Endothelial cell (in vitro differentiated cells): Measurements from ENCODE around the gene ANKRD61. TPM values are rescaled to one million over a fixed set of nuclear protein-coding genes. Genes with fewer than 3 reads are reported as not detected.
"Not testable (repeated sequence)": the region's sequence is repeated elsewhere in the genome, so short reads cannot be mapped to it uniquely, and the experiment has no call there.

Source experiments
- DNase-seq: peaks from one replicate; pipeline ENCODE4 v3.0.0; 2021; ENCODE audit warnings: low spot score
- H3K27ac Mint-ChIP-seq: one replicate; pipeline ENCODE4 v1.8.0; 2021; ENCODE audit warnings: mixed read lengths, inconsistent platforms; ENCODE audit not compliant: unreplicated experiment
- H3K27me3 Mint-ChIP-seq: one replicate; pipeline ENCODE4 v1.8.0; 2021; ENCODE audit warnings: mild to moderate bottlenecking, moderate library complexity, mixed read lengths, inconsistent platforms; ENCODE audit not compliant: unreplicated experiment
- H3K36me3 Mint-ChIP-seq: one replicate; pipeline ENCODE4 v1.8.0; 2021; ENCODE audit warnings: mild to moderate bottlenecking, low read depth, mixed read lengths, inconsistent platforms; ENCODE audit not compliant: unreplicated experiment
- H3K4me1 Mint-ChIP-seq: one replicate; pipeline ENCODE4 v1.8.0; 2021; ENCODE audit warnings: mild to moderate bottlenecking, mixed read lengths, inconsistent platforms; ENCODE audit not compliant: unreplicated experiment
- H3K4me3 Mint-ChIP-seq: one replicate; pipeline ENCODE4 v1.8.0; 2021; ENCODE audit warnings: mild to moderate bottlenecking, mixed read lengths, inconsistent platforms; ENCODE audit not compliant: unreplicated experiment
- H3K9me3 Mint-ChIP-seq: one replicate; pipeline ENCODE4 v1.8.0; 2021; ENCODE audit warnings: mixed read lengths, inconsistent platforms; ENCODE audit not compliant: unreplicated experiment
- CTCF ChIP-seq: fragments of 200-600 bp; sonication (generic); IDR thresholded peaks from one replicate; pipeline ENCODE4 v1.5.0; 2021; ENCODE audit warnings: antibody characterized with exemption; ENCODE audit not compliant: unreplicated experiment
- total RNA-seq: library from RNA; stranded (reverse); fragmentation: NEBNext Ultra II Directional; extraction: Animal tissue kit (Norgen Biotek cat#: 25700); gene quantifications from one replicate; pipeline ENCODE4 v1.2.1, GENCODE V29; 2021; ENCODE audit not compliant: unreplicated experiment

ANKRD61 gene
- total RNA-seq, 1 donor from 2014 or later, result not detected

- Mint-ChIP-seq H3K9me3 (no peaks in the 10 kb centered on the region), H3K36me3 (peaks cover 6% of the 10 kb centered on the region), H3K4me1 (peaks cover 12% of the 10 kb centered on the region), H3K4me3 (no peak overlapping the region), H3K27me3 (no peaks in the 10 kb centered on the region), H3K27ac (no peak overlapping the region)
- no peak for TF ChIP-seq CTCF
- no peak for DNase-seq
Measured at GRCh38 chr7:6056616-6057015, 25.4 kb downstream of the ANKRD61 start.

DNA sequence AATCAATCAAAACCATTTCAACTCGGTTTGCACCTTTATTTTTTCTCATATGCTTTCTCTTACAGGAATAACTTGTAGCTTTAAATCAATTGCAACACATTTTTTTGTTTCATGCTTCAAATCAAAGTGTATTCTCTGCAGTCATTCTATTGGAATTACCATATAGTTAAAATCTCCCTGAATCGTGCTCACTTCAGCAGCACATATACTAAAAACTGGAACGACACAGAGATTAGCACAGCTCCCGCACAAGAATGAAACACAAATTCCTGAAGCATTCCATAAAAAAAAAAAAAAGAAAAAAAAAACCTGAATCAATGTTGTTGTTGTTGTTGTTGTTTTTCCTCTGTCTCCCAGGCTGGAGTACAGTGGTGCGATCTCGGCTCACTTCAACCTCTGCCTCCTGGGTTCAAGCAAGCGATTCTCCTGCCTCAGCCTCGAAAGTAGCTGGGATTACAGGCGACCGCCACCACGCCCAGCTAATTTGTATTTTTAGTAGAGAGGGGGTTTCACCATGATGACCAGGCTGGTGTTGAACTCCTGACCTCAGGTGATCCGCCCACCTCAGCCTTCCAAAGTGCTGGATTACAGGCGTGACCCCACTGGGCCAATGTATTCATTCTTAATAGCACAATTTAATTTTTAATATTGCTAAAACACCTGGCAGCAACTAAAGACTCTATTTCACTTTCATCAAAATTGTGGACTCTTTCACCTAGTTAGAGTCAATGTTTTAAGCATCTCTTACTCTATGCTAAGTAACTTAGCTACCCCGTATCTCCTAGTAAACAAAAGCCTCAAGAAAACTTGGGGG is 26.3 kb downstream of the ANKRD61 start:
- Mint-ChIP-seq H3K9me3 (no peaks in the 10 kb centered on the region), H3K27me3 (no peaks in the 10 kb centered on the region), H3K36me3 (peaks cover 6% of the 10 kb centered on the region), H3K27ac (peak overlapping the region; percentile 30), H3K4me3 (peak overlapping the region; percentile 67), H3K4me1 (peaks cover 12% of the 10 kb centered on the region)
- no peak for TF ChIP-seq CTCF
- DNase-seq, result no peak

GRCh38 chr7:6059941-6060340 is 28.8 kb downstream of the ANKRD61 start:
- not testable (repeated sequence) for H3K9me3 Mint-ChIP-seq, H3K27me3 Mint-ChIP-seq, H3K4me1 Mint-ChIP-seq, H3K4me3 Mint-ChIP-seq, H3K27ac Mint-ChIP-seq, DNase-seq, H3K36me3 Mint-ChIP-seq

DNA sequence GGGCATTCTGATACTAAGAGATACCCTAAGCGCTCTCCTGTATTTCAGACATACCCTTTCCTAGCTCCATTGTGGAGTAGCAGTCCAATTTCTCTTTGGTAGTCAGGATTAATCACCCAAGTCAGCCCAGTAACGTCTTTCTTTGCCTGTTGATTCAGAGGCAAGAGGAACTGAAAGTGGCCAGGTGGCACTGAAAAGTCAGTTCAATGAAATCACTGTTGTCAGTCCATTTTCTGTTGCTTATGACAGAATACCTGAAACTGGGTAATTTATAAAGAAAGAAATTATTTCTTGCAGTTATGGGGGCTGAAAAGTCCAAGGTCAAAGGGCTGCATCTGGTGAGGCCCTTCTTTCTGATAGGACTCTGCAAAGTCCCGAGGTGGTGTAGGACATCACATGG is 40.2 kb downstream of the ANKRD61 start:
- Mint-ChIP-seq H3K4me1 (no peaks in the 10 kb centered on the region), H3K27me3 (peaks cover 1% of the 10 kb centered on the region), H3K9me3 (no peaks in the 10 kb centered on the region), H3K27ac (no peak overlapping the region), H3K4me3 (no peak overlapping the region), H3K36me3 (no peaks in the 10 kb centered on the region)
- no peak for DNase-seq
- TF ChIP-seq CTCF, result no peak

DNA sequence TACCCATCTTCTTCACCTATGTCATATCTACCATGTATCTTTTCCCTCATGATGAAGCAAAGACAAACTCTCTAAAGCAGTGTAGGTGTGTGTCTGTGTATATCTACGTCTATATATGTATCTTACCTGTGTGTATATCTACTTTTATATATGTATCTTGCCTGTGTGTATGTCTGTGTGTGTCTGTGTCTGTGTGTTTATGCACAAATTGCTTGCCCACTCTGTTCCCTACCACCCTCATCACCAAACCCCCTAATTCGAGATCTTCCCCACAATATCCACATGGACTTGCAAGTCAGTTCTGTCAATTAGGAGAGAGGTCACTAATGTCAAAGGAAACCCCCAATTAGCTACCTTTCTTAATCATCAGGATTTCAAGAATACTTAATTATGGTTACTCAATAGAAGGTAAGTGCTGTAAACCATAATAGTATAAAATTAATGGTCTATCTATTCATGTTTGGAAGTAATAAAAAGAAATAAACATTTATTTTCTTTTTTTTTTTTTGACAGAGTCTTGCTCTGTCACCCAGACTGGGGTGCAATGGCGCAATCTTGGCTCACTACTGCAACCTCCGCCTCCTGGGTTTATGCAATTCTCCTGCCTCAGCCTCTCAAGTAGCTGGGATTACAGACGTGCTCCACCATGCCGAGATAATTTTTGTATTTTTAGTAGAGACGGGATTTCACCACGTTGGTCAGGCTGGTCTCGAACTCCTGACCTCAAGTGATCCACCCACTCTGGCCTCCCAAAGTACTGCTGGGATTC is 43.6 kb downstream of the ANKRD61 start:
- Mint-ChIP-seq H3K4me1 (no peaks in the 10 kb centered on the region), H3K4me3 (no peak overlapping the region), H3K27ac (no peak overlapping the region), H3K27me3 (peaks cover 1% of the 10 kb centered on the region), H3K36me3 (no peaks in the 10 kb centered on the region), H3K9me3 (no peaks in the 10 kb centered on the region)
- no peak for TF ChIP-seq CTCF
- no peak for DNase-seq
